PC-9 (cell line): ENCODE results near the gene PAIP2B.

Source experiments
- EZH2 ChIP-seq: fragments of 200-600 bp; sonication (generic); IDR thresholded peaks from 2 replicates; pipeline ENCODE4 v1.8.0; 2017; ENCODE audit warnings: antibody characterized with exemption, low read depth
- TF ChIP-seq, protein P1 (sequence below): fragments of 200-600 bp; sonication (generic); conservative IDR thresholded peaks from 2 replicates; pipeline ENCODE4 v1.6.1; 2017; ENCODE audit warnings: mixed run types, antibody characterized with exemption, mild to moderate bottlenecking, moderate library complexity

DNA sequence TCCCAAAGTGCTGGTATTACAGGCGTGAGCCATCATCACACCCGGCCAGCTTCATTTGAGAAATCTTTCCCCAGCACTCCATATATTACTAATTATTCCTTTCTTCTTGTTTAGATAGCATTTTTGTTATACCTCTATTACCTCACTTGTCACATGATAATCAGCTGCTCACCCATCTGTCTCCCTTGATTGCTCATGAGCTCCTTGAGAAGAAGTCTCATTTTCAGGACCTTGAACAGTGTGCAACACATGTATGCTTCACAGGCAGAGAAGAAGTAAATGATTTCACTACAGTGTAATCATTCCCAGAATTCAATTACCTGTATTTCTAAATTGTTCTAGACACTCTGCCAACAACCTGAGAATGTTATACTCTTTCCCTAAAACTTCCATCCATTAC lies 6.2 kb downstream of the PAIP2B start:
- no peak for TF ChIP-seq EZH2
- TF ChIP-seq, protein P1, sequence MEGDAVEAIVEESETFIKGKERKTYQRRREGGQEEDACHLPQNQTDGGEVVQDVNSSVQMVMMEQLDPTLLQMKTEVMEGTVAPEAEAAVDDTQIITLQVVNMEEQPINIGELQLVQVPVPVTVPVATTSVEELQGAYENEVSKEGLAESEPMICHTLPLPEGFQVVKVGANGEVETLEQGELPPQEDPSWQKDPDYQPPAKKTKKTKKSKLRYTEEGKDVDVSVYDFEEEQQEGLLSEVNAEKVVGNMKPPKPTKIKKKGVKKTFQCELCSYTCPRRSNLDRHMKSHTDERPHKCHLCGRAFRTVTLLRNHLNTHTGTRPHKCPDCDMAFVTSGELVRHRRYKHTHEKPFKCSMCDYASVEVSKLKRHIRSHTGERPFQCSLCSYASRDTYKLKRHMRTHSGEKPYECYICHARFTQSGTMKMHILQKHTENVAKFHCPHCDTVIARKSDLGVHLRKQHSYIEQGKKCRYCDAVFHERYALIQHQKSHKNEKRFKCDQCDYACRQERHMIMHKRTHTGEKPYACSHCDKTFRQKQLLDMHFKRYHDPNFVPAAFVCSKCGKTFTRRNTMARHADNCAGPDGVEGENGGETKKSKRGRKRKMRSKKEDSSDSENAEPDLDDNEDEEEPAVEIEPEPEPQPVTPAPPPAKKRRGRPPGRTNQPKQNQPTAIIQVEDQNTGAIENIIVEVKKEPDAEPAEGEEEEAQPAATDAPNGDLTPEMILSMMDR = no peak
